Stimulated activated CD4-positive, alpha-beta T cell treated with anti-CD3 and anti-CD28 coated beads, Interleukin-15, amount 100 ng/mL, for 24 hours (primary cell): ENCODE measurements around the gene MAD1L1.

Source experiments
- DNase-seq: peaks from one replicate; pipeline ENCODE4 v3.0.0-alpha.2; 2020

MAD1L1 gene

DNA sequence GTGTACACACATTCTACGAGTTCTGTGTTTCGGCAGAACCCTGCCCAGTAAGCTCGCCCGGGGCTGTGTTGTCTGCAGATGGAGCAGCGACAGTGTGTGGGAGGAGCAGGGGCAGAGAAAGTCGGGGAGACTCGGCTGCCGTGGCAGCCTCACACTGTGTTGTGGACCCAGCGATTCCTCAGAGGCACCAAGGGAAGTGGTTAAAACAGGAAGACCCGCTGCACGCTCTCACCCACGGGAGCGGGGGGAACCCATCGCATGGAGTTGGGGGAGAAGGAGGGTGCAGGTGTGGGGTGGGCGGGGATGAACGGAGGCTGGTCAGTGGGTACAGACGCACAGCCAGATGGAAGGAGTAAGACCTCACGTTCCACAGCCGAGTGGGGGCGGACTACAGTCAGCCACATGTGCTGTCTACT lies 312.5 kb downstream of the MAD1L1 start:
- DNase-seq = peak; percentile 49

DNA sequence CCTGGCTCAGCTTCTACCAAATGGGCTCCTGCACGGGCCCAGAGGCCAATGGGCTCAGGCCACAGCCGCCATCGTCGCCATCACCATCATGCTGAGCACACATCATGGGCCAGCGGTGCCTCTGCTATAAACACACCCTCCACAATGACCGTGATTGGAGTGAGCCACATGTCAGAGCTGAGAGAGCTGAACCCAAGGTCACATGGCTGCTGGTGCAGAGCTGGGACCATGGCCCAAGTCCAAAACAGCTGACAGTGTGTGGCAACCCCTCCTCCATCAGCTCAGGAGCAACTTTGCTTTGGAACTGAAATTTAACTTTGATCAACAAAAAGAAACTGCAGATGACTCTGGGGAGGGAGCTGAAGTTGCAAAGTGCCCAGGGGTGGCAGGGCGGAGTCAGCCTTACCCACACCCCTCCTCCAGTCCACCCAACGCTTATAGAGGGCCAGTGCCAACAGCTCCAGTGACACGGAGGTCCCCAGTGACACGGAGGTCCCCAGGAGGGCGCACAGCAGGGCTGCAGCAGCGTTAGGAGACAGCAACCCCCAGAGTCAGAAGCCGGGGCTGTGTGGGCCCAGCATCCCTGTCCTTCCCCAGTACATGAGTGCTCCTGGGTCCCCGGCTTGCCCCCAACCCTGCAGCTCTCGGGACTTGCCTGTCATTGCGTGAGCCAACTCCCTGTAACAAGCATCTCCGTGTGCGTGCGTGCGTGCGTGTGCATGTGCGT lies 313.0 kb downstream of the MAD1L1 start:
- DNase-seq = no peak

DNA sequence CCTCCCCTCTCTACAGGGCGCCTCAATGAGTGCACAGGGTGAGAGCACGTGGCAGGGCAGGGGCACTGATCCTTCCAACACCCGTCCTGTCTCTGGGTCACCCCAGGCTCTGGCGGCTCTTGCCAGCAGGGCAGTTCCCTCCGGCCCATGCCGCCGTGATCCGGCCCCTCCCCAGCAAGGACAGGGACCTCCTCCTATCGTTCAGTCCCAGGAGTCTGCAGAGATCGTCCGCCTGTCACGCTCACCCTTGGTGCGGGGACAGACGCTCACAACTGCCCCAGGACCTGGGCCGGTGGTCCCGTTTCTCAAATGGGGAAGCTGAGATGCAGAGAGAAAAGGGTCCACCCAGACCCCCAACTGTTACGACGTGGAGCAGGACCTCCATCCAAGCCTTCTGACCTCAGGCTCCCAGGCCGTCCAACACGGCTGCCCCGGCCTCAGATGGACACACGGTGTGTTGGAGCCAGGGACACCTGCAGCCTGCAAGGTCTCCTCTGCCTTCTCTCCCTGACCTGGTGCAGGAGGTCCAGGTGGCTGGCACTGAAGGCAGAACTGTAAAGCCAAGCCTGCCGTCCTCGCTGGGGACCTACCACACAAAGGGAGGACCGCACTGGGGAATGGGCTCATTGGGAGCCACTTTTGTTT lies 313.7 kb downstream of the MAD1L1 start:
- no peak for DNase-seq

- DNase-seq = no peak
These were observed 314.6 kb downstream of the MAD1L1 start for GRCh38 chr7:1918063-1918645.

GRCh38 chr7:1917221-1918062 lies 315.3 kb downstream of the MAD1L1 start:
- DNase-seq = no peak

DNA sequence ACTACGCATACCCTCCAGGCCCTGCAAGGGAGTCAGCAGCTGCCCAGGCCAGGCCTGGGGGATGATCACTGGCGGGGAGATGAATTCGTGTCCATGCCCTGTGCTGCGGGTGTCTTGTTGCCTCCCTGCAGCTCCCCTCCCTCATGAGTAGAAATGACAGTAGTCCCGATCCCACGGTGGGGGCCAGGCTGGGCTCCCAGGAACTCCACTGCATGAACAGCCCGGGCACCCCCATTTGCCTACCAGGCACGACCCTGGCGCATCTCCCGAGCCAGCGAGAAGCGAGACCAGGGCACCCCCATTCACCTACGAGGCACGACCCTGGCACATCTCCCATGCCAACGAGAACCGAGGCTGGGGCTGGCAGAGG lies 316.2 kb downstream of the MAD1L1 start:
- no peak for DNase-seq

- no peak for DNase-seq
These were observed 316.7 kb downstream of the MAD1L1 start for GRCh38 chr7:1915956-1916600.

DNA sequence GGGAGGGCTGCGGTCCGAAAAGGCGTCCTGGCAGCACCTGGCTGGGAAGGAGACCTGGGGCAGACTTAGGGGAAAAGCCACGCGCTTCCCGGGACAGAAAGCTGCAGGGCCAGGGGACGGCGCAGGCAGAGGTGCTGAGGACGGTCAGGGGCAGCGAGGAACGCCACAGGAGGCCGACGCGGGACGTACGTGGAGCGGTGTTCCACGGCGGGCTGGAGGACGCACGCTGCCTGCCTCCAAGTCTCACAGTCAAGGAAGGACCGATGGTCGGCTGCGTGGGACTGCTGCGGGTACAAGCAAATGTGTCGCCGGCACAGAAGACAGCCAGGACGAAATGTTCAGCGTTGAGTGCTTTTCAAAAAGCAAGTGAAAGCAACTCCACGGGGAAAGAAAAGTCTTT lies 317.4 kb downstream of the MAD1L1 start:
- no peak for DNase-seq

DNA sequence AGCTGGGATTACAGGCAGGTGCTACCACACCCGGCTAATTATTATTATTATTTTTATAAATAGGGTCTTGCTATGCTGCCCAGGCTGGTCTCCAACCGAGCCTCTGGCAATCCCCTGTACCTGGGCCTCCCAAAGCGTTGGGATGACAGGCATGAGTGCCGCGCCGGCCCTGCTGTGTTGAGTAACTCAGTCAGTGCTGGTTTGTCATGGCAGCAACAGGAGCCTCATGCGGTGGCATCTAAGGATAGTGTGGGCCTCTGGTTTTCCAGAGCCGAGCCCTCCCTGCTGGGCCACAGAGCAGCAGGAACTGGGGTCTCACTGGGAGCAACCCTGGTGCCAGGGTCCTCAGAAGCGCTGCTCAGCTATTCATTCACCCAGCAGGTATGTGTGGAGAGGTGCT lies 318.0 kb downstream of the MAD1L1 start:
- no peak for DNase-seq

GRCh38 chr7:1914321-1914720 lies 318.4 kb downstream of the MAD1L1 start:
- DNase-seq = no peak

- DNase-seq = no peak
These were observed 319.1 kb downstream of the MAD1L1 start for GRCh38 chr7:1913466-1914282.

- DNase-seq = no peak
These were observed 319.9 kb downstream of the MAD1L1 start for GRCh38 chr7:1912593-1913465.

GRCh38 chr7:1911571-1911970 lies 321.2 kb downstream of the MAD1L1 start:
- no peak for DNase-seq

GRCh38 chr7:1910827-1911226 lies 321.9 kb downstream of the MAD1L1 start:
- DNase-seq = no peak

- DNase-seq = no peak
These were observed 322.6 kb downstream of the MAD1L1 start for GRCh38 chr7:1910081-1910685.

GRCh38 chr7:1909476-1909875 lies 323.3 kb downstream of the MAD1L1 start:
- DNase-seq = no peak

- no peak for DNase-seq
These were observed 323.8 kb downstream of the MAD1L1 start for GRCh38 chr7:1908823-1909420.

DNA sequence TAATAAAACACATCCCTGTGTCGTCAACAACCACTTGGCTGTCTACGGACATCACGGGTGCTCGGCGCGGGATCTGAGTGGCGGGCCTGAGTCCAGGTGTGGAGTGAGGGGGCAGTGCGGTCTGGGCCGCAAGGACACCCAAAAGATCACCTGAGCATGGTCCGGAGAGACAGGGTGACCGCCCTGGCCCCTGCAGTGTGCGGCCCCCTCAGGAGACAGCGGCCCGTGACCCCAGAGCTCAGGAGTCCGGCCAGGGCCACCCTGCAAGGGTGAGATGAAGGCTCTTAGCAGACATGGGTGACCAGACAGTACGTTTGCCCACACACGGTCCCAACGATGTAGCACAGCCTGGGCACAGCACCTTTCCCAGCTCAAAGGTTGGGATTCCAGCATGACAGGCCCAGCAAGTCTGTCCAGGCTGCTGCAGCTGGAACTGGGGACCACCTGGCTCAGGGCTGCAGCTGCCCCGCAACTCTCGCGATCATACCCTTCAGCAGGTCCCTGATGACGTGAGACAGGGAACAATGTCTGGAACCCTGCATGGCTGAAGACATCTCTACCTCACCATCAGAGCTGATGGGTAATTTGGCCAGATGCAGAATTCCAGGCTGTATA lies 324.9 kb downstream of the MAD1L1 start:
- no peak for DNase-seq

GRCh38 chr7:1906988-1907745 lies 325.6 kb downstream of the MAD1L1 start:
- DNase-seq = no peak
